Right lobe of liver (tissue), 6 donors: Measurements from ENCODE around the gene DENND2C. TPM values are rescaled to one million over a fixed set of nuclear protein-coding genes. Genes with fewer than 3 reads are reported as not detected.
A peak's percentile ranks its signal among the peaks of the same experiment; 100 is the strongest.

ENCODE experiments used
- ATAC-seq, 4 donors: fragments of 200-7000 bp; cut with Tn5 transposase; one replicate each; pipeline ENCODE4 v1.9.1; 2020; ENCODE audit warnings: mild to moderate bottlenecking in 4 of 4, moderate library complexity in 4 of 4
- DNase-seq, 3 donors: peaks; one replicate each; pipeline ENCODE4 v3.0.0-alpha.2; 2020
- H3K27ac ChIP-seq, 3 donors: fragments of 200-600 bp; one replicate each; pipeline ENCODE4 v1.8.0; 2022
- H3K27me3 ChIP-seq, 2 donors: fragments of 200-600 bp; one replicate each; pipeline ENCODE4 v1.8.0; 2022
- H3K36me3 ChIP-seq, 4 donors: fragments of 200-600 bp; sonication (generic) in 1 of 4; one replicate each; pipeline versions ENCODE4 v1.5.1 to v1.8.0; 2017 to 2022; ENCODE audit warnings: control low read depth in 1 of 4
- H3K4me1 ChIP-seq, 4 donors: fragments of 200-600 bp; sonication (generic) in 1 of 4; one replicate each; pipeline versions ENCODE4 v1.5.1 to v1.8.0; 2017 to 2022; ENCODE audit warnings: control low read depth in 1 of 4
- H3K4me3 ChIP-seq, 3 donors: fragments of 200-600 bp; one replicate each; pipeline ENCODE4 v1.8.0; 2022
- H3K9me3 ChIP-seq, 4 donors: fragments of 200-600 bp; sonication (generic) in 1 of 4; one replicate each; pipeline versions ENCODE4 v1.5.1 to v1.8.0; 2017 to 2022; ENCODE audit warnings: control low read depth in 1 of 4
- POLR2A ChIP-seq: fragments of 450-650 bp; IDR thresholded peaks from one replicate; pipeline ENCODE4 v1.6.1; 2017; ENCODE audit warnings: antibody characterized with exemption, mild to moderate bottlenecking
- WGBS: methylation state at CpG from one replicate; pipeline ENCODE4 v1.1.6; 2018; ENCODE audit warnings: low coverage, low lambda C conversion rate; ENCODE audit not compliant: insufficient coverage; ENCODE audit errors: missing lambda C conversion rate; 5-methylcytosine and 5-hydroxymethylcytosine counted together
- intact Hi-C, 2 donors: fragments of 100-400 bp; cut with DNase I; formaldehyde crosslinking; loops; one replicate each; pipeline versions ENCODE4 v1.11.2 to v1.14.1; 2022
- total RNA-seq, 6 experiments: library from RNA; depleted of rRNA in 2 of 6; stranded (reverse); fragments of >200 nt in 2 of 6; fragmentation: NEBNext Ultra II Directional in 3 of 6; extraction: Animal tissue kit (Norgen Biotek cat#: 25700) in 3 of 6; gene quantifications; one replicate each; pipeline versions ENCODE4 v1.1.0 to v1.2.4, GENCODE V29; 2016 to 2023
- TF ChIP-seq, protein P1 (sequence below), 4 donors: fragments of 200-600 bp in 3 of 4; fragments of 450-650 bp in 1 of 4; IDR thresholded peaks; one replicate each; pipeline versions ENCODE4 v1.5.1 to v1.8.0; 2016 to 2022; ENCODE audit warnings: antibody characterized with exemption in 4 of 4, mild to moderate bottlenecking in 2 of 4
- donor health status: DM: no; HTN: yes; CAD: no.
- donor health status: DM: no; HTN: no; CAD: no.
- donor health status: DM: no; HTN: no; CAD: no.
- donor health status: DM: no; HTN: yes; CAD: no.
- donor health status: DM: no; HTN: yes; CAD: no.

The DENND2C gene
- total RNA-seq, 6 experiments from 2014 or later: 2.5 to 5.1 (median 4.4) TPM

DNA sequence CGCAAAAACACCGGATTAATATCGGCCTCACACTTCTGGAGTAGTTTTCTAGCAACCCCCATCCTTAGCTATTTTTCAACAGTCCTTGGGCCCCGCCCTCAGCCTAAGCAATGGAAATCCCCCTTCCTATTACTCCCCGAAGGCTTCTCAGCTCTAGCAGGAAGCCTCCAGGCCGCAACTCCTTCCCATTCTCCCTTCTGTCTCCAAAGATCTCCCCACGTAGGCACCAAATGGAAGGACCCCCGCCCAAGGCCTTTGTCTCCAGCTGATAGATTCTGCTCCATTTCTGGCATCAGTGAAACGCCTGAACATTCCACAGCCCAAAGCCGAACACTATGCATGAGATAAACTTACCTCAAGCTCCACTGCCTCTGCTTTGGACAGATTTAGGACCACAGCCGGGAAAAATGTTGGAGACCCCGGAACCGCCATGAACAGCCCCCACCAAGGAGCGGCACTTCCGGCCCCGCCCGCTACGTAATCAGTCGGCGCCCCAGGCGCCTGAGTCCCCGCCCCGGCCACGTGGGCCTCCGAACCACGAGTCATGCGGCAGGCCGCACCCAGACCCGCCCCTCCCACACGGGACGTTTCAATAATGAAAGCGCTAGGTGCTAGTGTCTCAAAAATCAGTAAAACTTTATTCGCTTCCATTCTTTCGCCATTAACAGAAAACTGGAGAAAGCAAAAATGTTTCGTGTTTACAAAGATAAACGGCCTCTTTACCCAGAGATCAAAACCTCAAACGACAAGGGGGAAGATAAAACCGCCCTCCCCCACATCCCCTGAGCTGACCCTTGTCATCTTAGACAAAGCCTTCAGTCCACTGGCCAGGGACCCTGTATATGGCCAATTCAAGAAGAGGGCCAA, 46.7 kb upstream of the DENND2C start, which contains the start of gene NRAS:
TSS of gene NRAS (minus strand) at position 468 of the 867 bp plus-strand sequence. CDS start 611 bp downstream, outside the sequence.
- peak within 1 kb of the TSS; percentile 85 to 89 (median 87) for H3K4me3 ChIP-seq
- peak; percentile 95 to 96 (median 96) for DNase-seq
- H3K4me1 ChIP-seq: peaks cover 0 to 33% (median 10%) of the 10 kb centered on the region in 4 donors
- H3K9me3 ChIP-seq: no peaks in the 10 kb centered on the region
- H3K27ac ChIP-seq: peak within 1 kb of the TSS; percentile 69 to 93 (median 83)
- ATAC-seq: peak; percentile 93 to 98 (median 96)
- intact Hi-C loops: no loop called here
- peak; percentile 63 for TF ChIP-seq POLR2A
- TF ChIP-seq, protein P1, sequence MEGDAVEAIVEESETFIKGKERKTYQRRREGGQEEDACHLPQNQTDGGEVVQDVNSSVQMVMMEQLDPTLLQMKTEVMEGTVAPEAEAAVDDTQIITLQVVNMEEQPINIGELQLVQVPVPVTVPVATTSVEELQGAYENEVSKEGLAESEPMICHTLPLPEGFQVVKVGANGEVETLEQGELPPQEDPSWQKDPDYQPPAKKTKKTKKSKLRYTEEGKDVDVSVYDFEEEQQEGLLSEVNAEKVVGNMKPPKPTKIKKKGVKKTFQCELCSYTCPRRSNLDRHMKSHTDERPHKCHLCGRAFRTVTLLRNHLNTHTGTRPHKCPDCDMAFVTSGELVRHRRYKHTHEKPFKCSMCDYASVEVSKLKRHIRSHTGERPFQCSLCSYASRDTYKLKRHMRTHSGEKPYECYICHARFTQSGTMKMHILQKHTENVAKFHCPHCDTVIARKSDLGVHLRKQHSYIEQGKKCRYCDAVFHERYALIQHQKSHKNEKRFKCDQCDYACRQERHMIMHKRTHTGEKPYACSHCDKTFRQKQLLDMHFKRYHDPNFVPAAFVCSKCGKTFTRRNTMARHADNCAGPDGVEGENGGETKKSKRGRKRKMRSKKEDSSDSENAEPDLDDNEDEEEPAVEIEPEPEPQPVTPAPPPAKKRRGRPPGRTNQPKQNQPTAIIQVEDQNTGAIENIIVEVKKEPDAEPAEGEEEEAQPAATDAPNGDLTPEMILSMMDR (IDR thresholded peaks at IDR 0.05): no peak
- 0% methylated on average over 32 of the region's 38 CpGs for WGBS
- H3K36me3 ChIP-seq: peaks cover 4 to 53% (median 13%) of the 10 kb centered on the region in 4 donors
- no peaks in the 10 kb centered on the region for H3K27me3 ChIP-seq

- Histone ChIP-seq H3K27ac (peak overlapping the region; percentile 69 to 93 (median 83)), H3K9me3 (no peaks in the 10 kb centered on the region), H3K27me3 (no peaks in the 10 kb centered on the region), H3K4me1 (peaks cover 0 to 27% (median 7%) of the 10 kb centered on the region in 4 donors), H3K36me3 (peaks cover 4 to 58% (median 13%) of the 10 kb centered on the region in 4 donors), H3K4me3 (peak overlapping the region; percentile 85 to 89 (median 87))
- 31% methylated on average over 4 of the region's 4 CpGs for WGBS
- ATAC-seq (no peak), DNase-seq (no peak)
- TF ChIP-seq, protein P1 (IDR thresholded peaks at IDR 0.05): no peak
- no peak for TF ChIP-seq POLR2A
- intact Hi-C loops: no loop called here
Measured at GRCh38 chr1:114715952-114716303, 46.1 kb upstream of the DENND2C start.

DNA sequence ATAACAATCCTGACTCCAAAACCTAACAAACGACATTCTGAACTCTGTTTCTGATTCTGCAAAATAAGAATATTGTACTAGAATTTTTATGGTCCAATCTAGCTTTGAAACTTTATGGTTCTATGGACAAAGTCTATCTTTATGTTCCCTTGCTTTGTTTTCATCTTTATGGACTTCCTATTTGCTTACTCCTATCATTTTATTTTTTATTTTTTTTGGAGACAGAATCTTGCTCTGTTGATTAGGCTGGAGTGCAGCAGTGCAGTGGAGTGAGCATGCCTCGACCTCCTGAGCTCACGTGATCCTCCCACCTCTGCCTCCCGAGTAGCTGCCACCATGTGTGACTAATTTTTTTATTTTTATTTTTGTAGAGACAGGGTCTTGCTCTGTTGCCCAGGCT, 43.1 kb upstream of the DENND2C start:
- 68% methylated on average over 4 of the region's 4 CpGs for WGBS
- Histone ChIP-seq H3K4me1 (peaks cover 0 to 15% (median 0%) of the 10 kb centered on the region in 4 donors), H3K9me3 (no peaks in the 10 kb centered on the region), H3K27me3 (no peaks in the 10 kb centered on the region), H3K36me3 (peaks cover 12 to 57% (median 18%) of the 10 kb centered on the region in 4 donors), H3K4me3 (no peak overlapping the region), H3K27ac (no peak overlapping the region)
- no peak for DNase-seq
- no peak for TF ChIP-seq POLR2A
- TF ChIP-seq, protein P1 (IDR thresholded peaks at IDR 0.05): no peak
- intact Hi-C loops: no loop called here
- no peak for ATAC-seq

GRCh38 chr1:114710360-114710759, 40.5 kb upstream of the DENND2C start:
- DNase-seq (no peak), ATAC-seq (no peak)
- no peaks in the 10 kb centered on the region for H3K27me3 ChIP-seq
- no peak overlapping the region for H3K27ac ChIP-seq
- H3K4me3 ChIP-seq: no peak overlapping the region
- peaks cover 0 to 2% (median 0%) of the 10 kb centered on the region in 4 donors for H3K4me1 ChIP-seq
- 87% methylated on average over 3 of the region's 3 CpGs for WGBS
- H3K36me3 ChIP-seq: peaks cover 9 to 78% (median 19%) of the 10 kb centered on the region in 4 donors
- no peak for TF ChIP-seq POLR2A
- TF ChIP-seq, protein P1 (IDR thresholded peaks at IDR 0.05): no peak
- H3K9me3 ChIP-seq: no peaks in the 10 kb centered on the region
- intact Hi-C loops: no loop called here
